ENCODE data around the gene DEF6. TPM values are rescaled to one million over a fixed set of nuclear protein-coding genes. Genes with fewer than 3 reads are reported as not detected.
"Not testable (repeated sequence)": the region's sequence is repeated elsewhere in the genome, so short reads cannot be mapped to it uniquely, and the experiment has no call there.

DEF6 gene
- total RNA-seq, 1 experiment from 2014 or later = 0.59 TPM

DNA sequence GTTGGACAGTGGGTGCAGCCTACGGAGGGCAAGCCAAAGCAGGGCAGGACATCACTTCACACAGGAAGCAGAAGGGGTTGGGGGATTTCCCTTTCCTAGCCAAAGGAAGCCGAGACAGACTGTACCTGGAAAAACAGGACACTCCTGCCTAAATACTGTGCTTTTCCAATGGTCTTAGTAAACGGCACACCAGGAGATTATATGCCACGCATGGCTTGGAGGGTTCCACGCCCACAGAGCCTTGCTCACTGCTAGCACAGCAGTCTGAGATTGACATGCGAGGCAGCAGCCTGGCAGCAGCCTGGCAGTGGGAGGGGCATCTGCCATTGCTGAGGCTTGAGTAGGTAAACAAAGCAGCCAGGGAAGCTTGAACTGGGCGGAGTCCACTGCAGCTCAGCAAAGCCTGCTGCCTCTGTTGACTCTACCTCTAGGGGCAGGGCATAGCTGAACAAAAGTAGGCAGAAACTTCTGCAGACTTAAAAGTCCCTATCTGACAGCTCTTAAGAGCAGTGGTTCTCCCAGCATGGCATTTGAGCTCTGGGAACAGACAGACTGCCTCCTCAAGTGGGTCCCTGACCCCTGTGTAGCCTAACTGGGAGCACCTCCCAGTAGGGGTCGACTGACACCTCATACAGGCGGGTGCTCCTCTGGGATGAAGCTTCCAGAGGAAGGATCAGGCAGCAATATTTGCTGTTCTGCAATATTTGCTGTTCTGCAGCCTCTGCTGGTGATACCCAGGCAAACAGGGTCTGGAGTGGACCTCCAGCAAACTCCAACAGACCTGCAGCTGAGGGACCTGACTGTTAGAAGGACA is 34.7 kb downstream of the DEF6 start:
- H3K4me3 ChIP-seq (ENCODE audit: low read depth in 2 of 2, low read length in 2 of 2); H3K4me1 ChIP-seq (ENCODE audit: control insufficient read depth, insufficient read depth, low read length); intact Hi-C loops (cut with micrococcal nuclease; ENCODE audit: unreplicated experiment); BruUV-seq (replicated peaks); POLR2A ChIA-PET; in situ Hi-C loops (cut with HindIII; ENCODE audit: low pct_unique_long_range_greater_than_20kb, low sequenced_read_pairs); CTCF ChIA-PET; H3K9me3 ChIP-seq (ENCODE audit: control insufficient read depth, insufficient read depth, low read depth, low read length); H3K36me3 ChIP-seq (ENCODE audit: control insufficient read depth, insufficient read depth, low read length); DNase-seq (ENCODE audit: low read depth, low spot score); H3K27ac ChIP-seq (ENCODE audit: low read length); H3K27me3 ChIP-seq (ENCODE audit: control insufficient read depth, insufficient read depth, low read length): not testable (repeated sequence)
- ATAC-seq = peak; percentile 73
- TF ChIP-seq, protein P1, sequence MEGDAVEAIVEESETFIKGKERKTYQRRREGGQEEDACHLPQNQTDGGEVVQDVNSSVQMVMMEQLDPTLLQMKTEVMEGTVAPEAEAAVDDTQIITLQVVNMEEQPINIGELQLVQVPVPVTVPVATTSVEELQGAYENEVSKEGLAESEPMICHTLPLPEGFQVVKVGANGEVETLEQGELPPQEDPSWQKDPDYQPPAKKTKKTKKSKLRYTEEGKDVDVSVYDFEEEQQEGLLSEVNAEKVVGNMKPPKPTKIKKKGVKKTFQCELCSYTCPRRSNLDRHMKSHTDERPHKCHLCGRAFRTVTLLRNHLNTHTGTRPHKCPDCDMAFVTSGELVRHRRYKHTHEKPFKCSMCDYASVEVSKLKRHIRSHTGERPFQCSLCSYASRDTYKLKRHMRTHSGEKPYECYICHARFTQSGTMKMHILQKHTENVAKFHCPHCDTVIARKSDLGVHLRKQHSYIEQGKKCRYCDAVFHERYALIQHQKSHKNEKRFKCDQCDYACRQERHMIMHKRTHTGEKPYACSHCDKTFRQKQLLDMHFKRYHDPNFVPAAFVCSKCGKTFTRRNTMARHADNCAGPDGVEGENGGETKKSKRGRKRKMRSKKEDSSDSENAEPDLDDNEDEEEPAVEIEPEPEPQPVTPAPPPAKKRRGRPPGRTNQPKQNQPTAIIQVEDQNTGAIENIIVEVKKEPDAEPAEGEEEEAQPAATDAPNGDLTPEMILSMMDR (IDR thresholded peaks at IDR 0.05) = peak; percentile 11; the same call in 1 of the 2 replicates

DNA sequence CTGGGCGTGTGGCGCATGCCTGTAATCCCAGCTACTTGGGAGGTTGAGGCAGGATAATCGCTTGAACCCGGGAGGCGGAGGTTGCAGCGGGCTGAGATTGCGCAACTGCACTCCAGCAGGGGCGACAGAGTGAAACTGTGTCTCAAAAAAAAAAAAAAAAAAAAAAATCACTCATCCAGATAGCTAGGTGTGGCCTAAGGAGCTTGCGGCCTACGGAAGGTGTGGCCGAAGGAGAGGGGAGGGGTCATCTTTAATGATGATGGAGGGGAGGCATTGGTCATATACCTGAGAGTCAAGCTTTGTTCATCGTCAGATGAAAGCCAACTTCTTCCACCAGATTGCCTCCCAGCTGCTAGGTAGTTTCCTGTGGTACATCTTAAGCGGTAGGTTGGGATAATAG is 43.9 kb downstream of the DEF6 start:
- no peaks in the 10 kb centered on the region for H3K9me3 ChIP-seq (ENCODE audit: control insufficient read depth, insufficient read depth, low read depth, low read length)
- TF ChIP-seq SIN3A (IDR thresholded peaks at IDR 0.05; ENCODE audit: borderline replicate concordance, insufficient read depth, low read depth, low read length) (no peak), TCF7L2 (IDR thresholded peaks at IDR 0.05; ENCODE audit: low read depth, low read length) (no peak), POLR2AphosphoS5 (IDR thresholded peaks at IDR 0.05; ENCODE audit: low read depth, low read length) (no peak)
- TF ChIP-seq, protein P2, sequence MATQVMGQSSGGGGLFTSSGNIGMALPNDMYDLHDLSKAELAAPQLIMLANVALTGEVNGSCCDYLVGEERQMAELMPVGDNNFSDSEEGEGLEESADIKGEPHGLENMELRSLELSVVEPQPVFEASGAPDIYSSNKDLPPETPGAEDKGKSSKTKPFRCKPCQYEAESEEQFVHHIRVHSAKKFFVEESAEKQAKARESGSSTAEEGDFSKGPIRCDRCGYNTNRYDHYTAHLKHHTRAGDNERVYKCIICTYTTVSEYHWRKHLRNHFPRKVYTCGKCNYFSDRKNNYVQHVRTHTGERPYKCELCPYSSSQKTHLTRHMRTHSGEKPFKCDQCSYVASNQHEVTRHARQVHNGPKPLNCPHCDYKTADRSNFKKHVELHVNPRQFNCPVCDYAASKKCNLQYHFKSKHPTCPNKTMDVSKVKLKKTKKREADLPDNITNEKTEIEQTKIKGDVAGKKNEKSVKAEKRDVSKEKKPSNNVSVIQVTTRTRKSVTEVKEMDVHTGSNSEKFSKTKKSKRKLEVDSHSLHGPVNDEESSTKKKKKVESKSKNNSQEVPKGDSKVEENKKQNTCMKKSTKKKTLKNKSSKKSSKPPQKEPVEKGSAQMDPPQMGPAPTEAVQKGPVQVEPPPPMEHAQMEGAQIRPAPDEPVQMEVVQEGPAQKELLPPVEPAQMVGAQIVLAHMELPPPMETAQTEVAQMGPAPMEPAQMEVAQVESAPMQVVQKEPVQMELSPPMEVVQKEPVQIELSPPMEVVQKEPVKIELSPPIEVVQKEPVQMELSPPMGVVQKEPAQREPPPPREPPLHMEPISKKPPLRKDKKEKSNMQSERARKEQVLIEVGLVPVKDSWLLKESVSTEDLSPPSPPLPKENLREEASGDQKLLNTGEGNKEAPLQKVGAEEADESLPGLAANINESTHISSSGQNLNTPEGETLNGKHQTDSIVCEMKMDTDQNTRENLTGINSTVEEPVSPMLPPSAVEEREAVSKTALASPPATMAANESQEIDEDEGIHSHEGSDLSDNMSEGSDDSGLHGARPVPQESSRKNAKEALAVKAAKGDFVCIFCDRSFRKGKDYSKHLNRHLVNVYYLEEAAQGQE (IDR thresholded peaks at IDR 0.05; ENCODE audit: insufficient read depth in 1 of 2, low read depth in 2 of 2, low read length in 1 of 2) = no peak
- TF ChIP-seq, protein P1 (IDR thresholded peaks at IDR 0.05) = no peak
- no TSS peak for BruUV-seq (replicated peaks)
- H3K27ac ChIP-seq (ENCODE audit: low read length) = no peak overlapping the region
- ChIA-PET POLR2A (no interaction called here), CTCF (interaction anchor here (0.6 to 2.2 kb wide), 10 partner anchors 66 to 204 kb away, joined by 3 to 34 read pairs (median 4); partner anchors contain the start of gene FANCE)
- intact Hi-C loops (cut with micrococcal nuclease; ENCODE audit: unreplicated experiment) (no loop called here), in situ Hi-C loops (cut with HindIII; ENCODE audit: low pct_unique_long_range_greater_than_20kb, low sequenced_read_pairs) (no loop called here)
- no peak overlapping the region for H3K4me3 ChIP-seq (ENCODE audit: low read depth in 2 of 2, low read length in 2 of 2)
- no peaks in the 10 kb centered on the region for H3K27me3 ChIP-seq (ENCODE audit: control insufficient read depth, insufficient read depth, low read length)
- ATAC-seq = no peak
- H3K4me1 ChIP-seq (ENCODE audit: control insufficient read depth, insufficient read depth, low read length) = peaks cover 10% of the 10 kb centered on the region
- no peak for DNase-seq (ENCODE audit: low read depth, low spot score)
- no peaks in the 10 kb centered on the region; the same call in 1 of the 2 replicates for H3K36me3 ChIP-seq (ENCODE audit: control insufficient read depth, insufficient read depth, low read length)

All from Panc1 (cell line).